Caco-2 (cell line): ENCODE results near the gene ASRGL1. TPM values are rescaled to one million over a fixed set of nuclear protein-coding genes. Genes with fewer than 3 reads are reported as not detected.

ENCODE experiments used
- BruUV-seq: library from RNA; stranded (reverse); fragments of 400-500 nt; replicated peaks from 2 replicates; lab custom pipeline; 2021; lab: Mats Ljungman, UMichigan
- CTCF ChIA-PET: fragments of 300-600 bp; sonication (Branson Sonifier 250); formaldehyde crosslinking; loops from one replicate; lab custom pipeline; 2022; ENCODE audit warnings: antibody characterized with exemption; lab: Charles Lee
- POLR2A ChIA-PET: fragments of 300-600 bp; sonication (Branson Sonifier 250); formaldehyde crosslinking; loops from one replicate; lab custom pipeline; 2022; ENCODE audit warnings: antibody characterized with exemption; lab: Charles Lee
- DNase-seq, 2 experiments: peaks; one replicate each; pipeline versions ENCODE4 v3.0.0 to v3.0.0-alpha.2; 2020 to 2022
- H3K27me3 ChIP-seq: replicated peaks from 2 replicates; pipeline ENCODE4 v1.6.0; 2011; ENCODE audit warnings: low read length; ENCODE audit not compliant: control insufficient read depth, insufficient read depth
- H3K36me3 ChIP-seq: 2 replicates; pipeline ENCODE4 v1.5.1; 2011; ENCODE audit warnings: low read length; ENCODE audit not compliant: control insufficient read depth, insufficient read depth
- H3K4me1 ChIP-seq: fragments of 250-450 bp; sonication (Bioruptor Pico); 2 replicates; pipeline ENCODE4 v1.5.1; 2020; ENCODE audit warnings: mild to moderate bottlenecking
- H3K4me3 ChIP-seq: 2 replicates; pipeline ENCODE4 v1.5.1; 2011; ENCODE audit warnings: low read depth, mild to moderate bottlenecking, control low read depth, low read length
- H3K9me3 ChIP-seq: fragments of 250-450 bp; sonication (Bioruptor Pico); 2 replicates; pipeline ENCODE4 v1.5.1; 2020; ENCODE audit warnings: mild to moderate bottlenecking, moderate library complexity
- H3K27ac Mint-ChIP-seq: one replicate; pipeline ENCODE4 v1.8.0; 2022; ENCODE audit warnings: mixed read lengths; ENCODE audit not compliant: unreplicated experiment
- H3K27me3 Mint-ChIP-seq: one replicate; pipeline ENCODE4 v1.8.0; 2022; ENCODE audit warnings: mixed read lengths; ENCODE audit not compliant: insufficient read depth, unreplicated experiment
- H3K36me3 Mint-ChIP-seq: one replicate; pipeline ENCODE4 v1.8.0; 2022; ENCODE audit warnings: mild to moderate bottlenecking, mixed read lengths; ENCODE audit not compliant: insufficient read depth, unreplicated experiment
- H3K4me1 Mint-ChIP-seq: one replicate; pipeline ENCODE4 v1.8.0; 2022; ENCODE audit warnings: low read depth, mixed read lengths; ENCODE audit not compliant: unreplicated experiment
- H3K4me3 Mint-ChIP-seq: one replicate; pipeline ENCODE4 v1.8.0; 2022; ENCODE audit warnings: mild to moderate bottlenecking, moderate library complexity, mixed read lengths; ENCODE audit not compliant: unreplicated experiment
- H3K9me3 Mint-ChIP-seq: one replicate; pipeline ENCODE4 v1.8.0; 2022; ENCODE audit warnings: mixed read lengths; ENCODE audit not compliant: unreplicated experiment
- CTCF ChIP-seq, 2 experiments: fragments of 200-600 bp in 1 of 2; IDR thresholded peaks; 1 replicate in 1 of 2; 2 replicates in 1 of 2; pipeline versions ENCODE4 v1.5.1 to v1.8.0; 2011 to 2022; ENCODE audit warnings: antibody characterized with exemption in 1 of 2, control low read depth in 1 of 2, inconsistent platforms in 1 of 2, low read depth in 1 of 2, low read length in 1 of 2, mild to moderate bottlenecking in 1 of 2, moderate library complexity in 1 of 2; ENCODE audit not compliant: insufficient read depth in 1 of 2, severe bottlenecking in 1 of 2, unreplicated experiment in 1 of 2
- intact Hi-C: fragments of 100-400 bp; cut with micrococcal nuclease; formaldehyde crosslinking; loops from one replicate; pipeline ENCODE4 v1.10.0; 2022; ENCODE audit not compliant: unreplicated experiment
- total RNA-seq: library from RNA; stranded (reverse); gene quantifications from 2 replicates; pipeline ENCODE4 v1.2.3, GENCODE V29; 2022

The ASRGL1 gene
- total RNA-seq, 1 experiment from 2014 or later: 41.1 TPM

- peaks cover 5% of the 10 kb centered on the region; the same call in 1 of the 2 replicates for H3K4me1 ChIP-seq
- H3K36me3 ChIP-seq: no peaks in the 10 kb centered on the region
- H3K27me3 ChIP-seq: no peaks in the 10 kb centered on the region
- DNase-seq: no peak
- intact Hi-C loops: no loop called here
- H3K4me3 ChIP-seq: no peak overlapping the region
- Mint-ChIP-seq H3K4me3 (no peak overlapping the region), H3K4me1 (peaks cover 13% of the 10 kb centered on the region), H3K36me3 (peaks cover 4% of the 10 kb centered on the region), H3K9me3 (no peaks in the 10 kb centered on the region), H3K27ac (no peak overlapping the region), H3K27me3 (no peaks in the 10 kb centered on the region)
- ChIA-PET POLR2A (no interaction called here), CTCF (no interaction called here)
- BruUV-seq: no TSS peak
- H3K9me3 ChIP-seq: no peaks in the 10 kb centered on the region
- TF ChIP-seq CTCF (IDR thresholded peaks at IDR 0.05; ENCODE audit: insufficient read depth in 1 of 2, low read depth in 1 of 2, low read length in 1 of 2, severe bottlenecking in 1 of 2, unreplicated experiment in 1 of 2): no peak
These were observed 7.0 kb downstream of the ASRGL1 start for GRCh38 chr11:62344210-62344609.

GRCh38 chr11:62345861-62346260 lies 8.6 kb downstream of the ASRGL1 start:
- no peaks in the 10 kb centered on the region for H3K27me3 ChIP-seq
- no peaks in the 10 kb centered on the region for H3K36me3 ChIP-seq
- no peaks in the 10 kb centered on the region for H3K9me3 ChIP-seq
- DNase-seq: peak in 1 of 2 experiments; percentile 9
- H3K27me3 Mint-ChIP-seq: no peaks in the 10 kb centered on the region
- ChIA-PET CTCF (no interaction called here), POLR2A (no interaction called here)
- H3K4me3 Mint-ChIP-seq: no peak overlapping the region
- TF ChIP-seq CTCF (IDR thresholded peaks at IDR 0.05; ENCODE audit: insufficient read depth in 1 of 2, low read depth in 1 of 2, low read length in 1 of 2, severe bottlenecking in 1 of 2, unreplicated experiment in 1 of 2): no peak
- no peak overlapping the region for H3K4me3 ChIP-seq
- H3K9me3 Mint-ChIP-seq: no peaks in the 10 kb centered on the region
- H3K36me3 Mint-ChIP-seq: peaks cover 4% of the 10 kb centered on the region
- intact Hi-C loops: no loop called here
- BruUV-seq: no TSS peak
- H3K27ac Mint-ChIP-seq: no peak overlapping the region
- peaks cover 7% of the 10 kb centered on the region for H3K4me1 Mint-ChIP-seq
- peaks cover 5% of the 10 kb centered on the region; the same call in 1 of the 2 replicates for H3K4me1 ChIP-seq

GRCh38 chr11:62352355-62353336 lies 15.4 kb downstream of the ASRGL1 start:
- Histone ChIP-seq H3K4me1 (peaks cover 8% of the 10 kb centered on the region; the same call in 1 of the 2 replicates), H3K9me3 (no peaks in the 10 kb centered on the region), H3K27me3 (no peaks in the 10 kb centered on the region), H3K36me3 (no peaks in the 10 kb centered on the region; the same call in 1 of the 2 replicates), H3K4me3 (no peak overlapping the region)
- CTCF ChIA-PET: interaction anchor here (0.6 kb wide), 1 partner anchor 18 kb away, joined by 3 read pairs; no protein-coding TSS in a partner anchor
- intact Hi-C loops: no loop called here
- Mint-ChIP-seq H3K27me3 (no peaks in the 10 kb centered on the region), H3K9me3 (no peaks in the 10 kb centered on the region), H3K4me3 (no peak overlapping the region), H3K27ac (no peak overlapping the region), H3K4me1 (peaks cover 7% of the 10 kb centered on the region), H3K36me3 (peaks cover 5% of the 10 kb centered on the region)
- no peak for TF ChIP-seq CTCF (IDR thresholded peaks at IDR 0.05; ENCODE audit: insufficient read depth in 1 of 2, low read depth in 1 of 2, low read length in 1 of 2, severe bottlenecking in 1 of 2, unreplicated experiment in 1 of 2)
- no TSS peak for BruUV-seq
- no peak for DNase-seq
- POLR2A ChIA-PET: no interaction called here
